Neutrophil (primary cell): Measurements from ENCODE around the gene STIMATE.

Experiments used
- H3K27ac ChIP-seq: fragments of 200-600 bp; sonication (generic); 2 replicates; pipeline ENCODE4 v1.5.1; 2016; ENCODE audit warnings: mild to moderate bottlenecking, moderate library complexity
- H3K27me3 ChIP-seq: fragments of 200-600 bp; sonication (generic); 2 replicates; pipeline ENCODE4 v1.6.0; 2016; ENCODE audit warnings: mild to moderate bottlenecking
- H3K36me3 ChIP-seq: fragments of 200-600 bp; sonication (generic); 2 replicates; pipeline ENCODE4 v1.5.1; 2017
- H3K4me1 ChIP-seq, 2 experiments: fragments of 200-600 bp in 1 of 2; sonication (generic) in 1 of 2; 1 replicate in 1 of 2; 2 replicates in 1 of 2; pipeline versions ENCODE4 v1.5.1 to v1.6.1; 2013 to 2016; ENCODE audit warnings: low read depth in 1 of 2, low read length in 1 of 2, mild to moderate bottlenecking in 1 of 2, moderate library complexity in 1 of 2; ENCODE audit not compliant: control insufficient read depth in 1 of 2, insufficient read depth in 1 of 2
- H3K4me3 ChIP-seq, 2 experiments: fragments of 200-600 bp in 1 of 2; sonication (generic) in 1 of 2; 1 replicate in 1 of 2; 2 replicates in 1 of 2; pipeline ENCODE4 v1.5.1; 2013 to 2016; ENCODE audit warnings: low read depth in 1 of 2, low read length in 1 of 2, mild to moderate bottlenecking in 1 of 2, moderate library complexity in 1 of 2
- H3K9me3 ChIP-seq: fragments of 200-600 bp; sonication (generic); 2 replicates; pipeline ENCODE4 v1.5.1; 2016
- CTCF ChIP-seq: fragments of 200-600 bp; sonication (generic); IDR thresholded peaks from 2 replicates; pipeline ENCODE4 v1.5.1; 2016; ENCODE audit warnings: antibody characterized with exemption

STIMATE gene

GRCh38 chr3:52817860-52818259 lies 79.5 kb downstream of the STIMATE start:
- H3K4me3 ChIP-seq: no peak overlapping the region
- H3K36me3 ChIP-seq: peaks cover 74% of the 10 kb centered on the region

GRCh38 chr3:52817221-52817620 lies 80.1 kb downstream of the STIMATE start:
- H3K27me3 ChIP-seq: no peaks in the 10 kb centered on the region
- peaks cover 68% of the 10 kb centered on the region for H3K36me3 ChIP-seq
- TF ChIP-seq CTCF: no peak
- no peak overlapping the region for H3K27ac ChIP-seq
- H3K9me3 ChIP-seq: no peaks in the 10 kb centered on the region
- H3K4me3 ChIP-seq: no peak overlapping the region
- H3K4me1 ChIP-seq: no peaks in the 10 kb centered on the region

More at GRCh38 chr3:52817860-52818259, 79.5 kb downstream of the STIMATE start:
- H3K27me3 ChIP-seq: no peaks in the 10 kb centered on the region
- H3K27ac ChIP-seq: no peak overlapping the region
- H3K9me3 ChIP-seq: no peaks in the 10 kb centered on the region
- no peak for TF ChIP-seq CTCF
- no peaks in the 10 kb centered on the region for H3K4me1 ChIP-seq

GRCh38 chr3:52816654-52817053 lies 80.7 kb downstream of the STIMATE start:
- Histone ChIP-seq H3K4me1 (no peaks in the 10 kb centered on the region), H3K9me3 (no peaks in the 10 kb centered on the region), H3K27me3 (no peaks in the 10 kb centered on the region), H3K4me3 (no peak overlapping the region), H3K36me3 (peaks cover 64% of the 10 kb centered on the region), H3K27ac (no peak overlapping the region)
- TF ChIP-seq CTCF: no peak

GRCh38 chr3:52816199-52816598 lies 81.1 kb downstream of the STIMATE start:
- no peaks in the 10 kb centered on the region for H3K4me1 ChIP-seq
- no peak for TF ChIP-seq CTCF
- no peak overlapping the region for H3K4me3 ChIP-seq
- peaks cover 59% of the 10 kb centered on the region for H3K36me3 ChIP-seq
- no peak overlapping the region for H3K27ac ChIP-seq
- H3K9me3 ChIP-seq: no peaks in the 10 kb centered on the region
- no peaks in the 10 kb centered on the region for H3K27me3 ChIP-seq

GRCh38 chr3:52813810-52814209 lies 83.5 kb downstream of the STIMATE start:
- Histone ChIP-seq H3K36me3 (peaks cover 36% of the 10 kb centered on the region), H3K4me1 (no peaks in the 10 kb centered on the region), H3K4me3 (no peak overlapping the region), H3K27ac (no peak overlapping the region), H3K9me3 (no peaks in the 10 kb centered on the region), H3K27me3 (no peaks in the 10 kb centered on the region)
- no peak for TF ChIP-seq CTCF

- Histone ChIP-seq H3K36me3 (peaks cover 19% of the 10 kb centered on the region), H3K9me3 (no peaks in the 10 kb centered on the region), H3K27me3 (no peaks in the 10 kb centered on the region), H3K4me3 (no peak overlapping the region), H3K4me1 (no peaks in the 10 kb centered on the region), H3K27ac (no peak overlapping the region)
- TF ChIP-seq CTCF: no peak
Measured at GRCh38 chr3:52811452-52812011, 85.8 kb downstream of the STIMATE start.
